ENCODE data around the gene ADCY2. TPM values are rescaled to one million over a fixed set of nuclear protein-coding genes. Genes with fewer than 3 reads are reported as not detected.

Gene ADCY2
- total and polyA plus RNA-seq, 2 experiments from 2014 or later, result 23.8 to 74.9 TPM

DNA sequence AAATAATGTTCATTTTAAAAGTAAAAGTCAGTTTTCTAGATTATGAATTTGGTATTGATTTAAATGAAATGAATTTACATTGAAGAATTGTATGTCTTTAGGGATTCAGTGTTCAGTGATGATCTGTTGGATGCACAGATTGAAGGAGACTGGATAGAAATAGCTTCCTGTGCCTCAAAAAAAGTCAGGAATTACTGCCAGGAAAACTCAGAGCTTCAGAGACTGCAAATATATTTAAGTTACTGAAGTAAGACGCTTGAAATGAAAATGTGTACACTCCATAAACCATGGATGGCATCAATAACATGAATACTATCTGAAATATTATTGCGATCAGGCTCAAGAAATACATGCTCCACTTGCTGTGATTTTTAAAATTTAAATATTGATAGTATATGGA, 60.3 kb downstream of the ADCY2 start (continued):
- TF ChIP-seq, protein P1, sequence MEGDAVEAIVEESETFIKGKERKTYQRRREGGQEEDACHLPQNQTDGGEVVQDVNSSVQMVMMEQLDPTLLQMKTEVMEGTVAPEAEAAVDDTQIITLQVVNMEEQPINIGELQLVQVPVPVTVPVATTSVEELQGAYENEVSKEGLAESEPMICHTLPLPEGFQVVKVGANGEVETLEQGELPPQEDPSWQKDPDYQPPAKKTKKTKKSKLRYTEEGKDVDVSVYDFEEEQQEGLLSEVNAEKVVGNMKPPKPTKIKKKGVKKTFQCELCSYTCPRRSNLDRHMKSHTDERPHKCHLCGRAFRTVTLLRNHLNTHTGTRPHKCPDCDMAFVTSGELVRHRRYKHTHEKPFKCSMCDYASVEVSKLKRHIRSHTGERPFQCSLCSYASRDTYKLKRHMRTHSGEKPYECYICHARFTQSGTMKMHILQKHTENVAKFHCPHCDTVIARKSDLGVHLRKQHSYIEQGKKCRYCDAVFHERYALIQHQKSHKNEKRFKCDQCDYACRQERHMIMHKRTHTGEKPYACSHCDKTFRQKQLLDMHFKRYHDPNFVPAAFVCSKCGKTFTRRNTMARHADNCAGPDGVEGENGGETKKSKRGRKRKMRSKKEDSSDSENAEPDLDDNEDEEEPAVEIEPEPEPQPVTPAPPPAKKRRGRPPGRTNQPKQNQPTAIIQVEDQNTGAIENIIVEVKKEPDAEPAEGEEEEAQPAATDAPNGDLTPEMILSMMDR (conservative IDR thresholded peaks at IDR 0.05; ENCODE audit: low read depth in 2 of 2), result no peak
- TF ChIP-seq POLR2AphosphoS5 (IDR thresholded peaks at IDR 0.05; ENCODE audit: low read depth) (no peak), NANOG (IDR thresholded peaks at IDR 0.05; ENCODE audit: borderline replicate concordance) (no peak), STAT1 (IDR thresholded peaks at IDR 0.05; ENCODE audit: unreplicated experiment) (no peak), CREB1 (CRISPR knock-in tag; IDR thresholded peaks at IDR 0.05; ENCODE audit: low read depth) (no peak), EZH2phosphoT487 (IDR thresholded peaks at IDR 0.05; ENCODE audit: unreplicated experiment) (no peak), JUNB (IDR thresholded peaks at IDR 0.05; ENCODE audit: unreplicated experiment) (no peak), EZH2 (IDR thresholded peaks at IDR 0.05; ENCODE audit: low read depth, unreplicated experiment) (no peak)
- TF ChIP-seq, protein P2, sequence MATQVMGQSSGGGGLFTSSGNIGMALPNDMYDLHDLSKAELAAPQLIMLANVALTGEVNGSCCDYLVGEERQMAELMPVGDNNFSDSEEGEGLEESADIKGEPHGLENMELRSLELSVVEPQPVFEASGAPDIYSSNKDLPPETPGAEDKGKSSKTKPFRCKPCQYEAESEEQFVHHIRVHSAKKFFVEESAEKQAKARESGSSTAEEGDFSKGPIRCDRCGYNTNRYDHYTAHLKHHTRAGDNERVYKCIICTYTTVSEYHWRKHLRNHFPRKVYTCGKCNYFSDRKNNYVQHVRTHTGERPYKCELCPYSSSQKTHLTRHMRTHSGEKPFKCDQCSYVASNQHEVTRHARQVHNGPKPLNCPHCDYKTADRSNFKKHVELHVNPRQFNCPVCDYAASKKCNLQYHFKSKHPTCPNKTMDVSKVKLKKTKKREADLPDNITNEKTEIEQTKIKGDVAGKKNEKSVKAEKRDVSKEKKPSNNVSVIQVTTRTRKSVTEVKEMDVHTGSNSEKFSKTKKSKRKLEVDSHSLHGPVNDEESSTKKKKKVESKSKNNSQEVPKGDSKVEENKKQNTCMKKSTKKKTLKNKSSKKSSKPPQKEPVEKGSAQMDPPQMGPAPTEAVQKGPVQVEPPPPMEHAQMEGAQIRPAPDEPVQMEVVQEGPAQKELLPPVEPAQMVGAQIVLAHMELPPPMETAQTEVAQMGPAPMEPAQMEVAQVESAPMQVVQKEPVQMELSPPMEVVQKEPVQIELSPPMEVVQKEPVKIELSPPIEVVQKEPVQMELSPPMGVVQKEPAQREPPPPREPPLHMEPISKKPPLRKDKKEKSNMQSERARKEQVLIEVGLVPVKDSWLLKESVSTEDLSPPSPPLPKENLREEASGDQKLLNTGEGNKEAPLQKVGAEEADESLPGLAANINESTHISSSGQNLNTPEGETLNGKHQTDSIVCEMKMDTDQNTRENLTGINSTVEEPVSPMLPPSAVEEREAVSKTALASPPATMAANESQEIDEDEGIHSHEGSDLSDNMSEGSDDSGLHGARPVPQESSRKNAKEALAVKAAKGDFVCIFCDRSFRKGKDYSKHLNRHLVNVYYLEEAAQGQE (IDR thresholded peaks at IDR 0.05; ENCODE audit: unreplicated experiment), result no peak

DNA sequence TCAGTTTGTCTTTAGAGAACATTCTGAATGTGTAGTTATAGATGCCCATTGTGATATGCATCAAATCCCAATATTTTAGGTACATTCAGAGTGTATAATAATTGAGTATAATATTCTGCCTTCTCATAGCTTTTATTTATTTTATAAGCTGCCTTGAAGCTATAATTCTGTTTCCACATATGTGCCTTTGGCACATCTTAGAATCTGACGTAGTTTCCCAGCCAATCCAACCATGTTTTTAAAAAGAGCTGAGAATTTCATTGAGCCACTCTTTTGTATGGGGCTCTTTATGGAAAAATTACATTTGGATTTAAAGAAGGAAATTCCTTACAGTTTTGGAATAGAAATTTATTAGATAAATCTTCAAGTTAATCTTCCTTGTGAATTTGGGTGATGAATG, 65.4 kb downstream of the ADCY2 start:
- H3K36me3 ChIP-seq (ENCODE audit: insufficient read depth), result no peaks in the 10 kb centered on the region
- H3F3A ChIP-seq (replicated peaks; ENCODE audit: low read depth), result no peaks in the 10 kb centered on the region
- Mint-ChIP-seq H3K27ac (no peak overlapping the region), H3K36me3 (ENCODE audit: low read depth) (peaks cover 28% of the 10 kb centered on the region; the same call in 2 of the 3 replicates), H3K4me3 (no peak overlapping the region), H3K9me3 (peaks cover 5% of the 10 kb centered on the region; the same call in 2 of the 3 replicates), H3K27me3 (ENCODE audit: insufficient read depth, low read depth, poor library complexity) (peaks cover 6% of the 10 kb centered on the region), H3K4me1 (peaks cover 48% of the 10 kb centered on the region)
- peaks cover 61% of the 10 kb centered on the region for H3K4me1 ChIP-seq (ENCODE audit: insufficient read depth)
- no peak overlapping the region; the same call in 1 of the 2 replicates for H3K27ac ChIP-seq (ENCODE audit: low read depth)
- H3K4me2 ChIP-seq, result no peak overlapping the region
- no peak overlapping the region for H3K4me3 ChIP-seq
- H4K20me1 ChIP-seq (replicated peaks; ENCODE audit: insufficient read depth), result peaks cover 31% of the 10 kb centered on the region
- peaks cover 100% of the 10 kb centered on the region for H3K79me2 ChIP-seq (replicated peaks; ENCODE audit: insufficient read depth)
- no peak overlapping the region for H2AFZ ChIP-seq
- no peak for DNase-seq (ENCODE audit: low spot score)
- no peak for ATAC-seq
- no peaks in the 10 kb centered on the region for H3K9me2 ChIP-seq (ENCODE audit: insufficient read depth)
- H3K27me3 ChIP-seq (ENCODE audit: insufficient read depth), result no peaks in the 10 kb centered on the region
- no peak for TF ChIP-seq NANOG (IDR thresholded peaks at IDR 0.05; ENCODE audit: borderline replicate concordance)
- TF ChIP-seq, protein P3, sequence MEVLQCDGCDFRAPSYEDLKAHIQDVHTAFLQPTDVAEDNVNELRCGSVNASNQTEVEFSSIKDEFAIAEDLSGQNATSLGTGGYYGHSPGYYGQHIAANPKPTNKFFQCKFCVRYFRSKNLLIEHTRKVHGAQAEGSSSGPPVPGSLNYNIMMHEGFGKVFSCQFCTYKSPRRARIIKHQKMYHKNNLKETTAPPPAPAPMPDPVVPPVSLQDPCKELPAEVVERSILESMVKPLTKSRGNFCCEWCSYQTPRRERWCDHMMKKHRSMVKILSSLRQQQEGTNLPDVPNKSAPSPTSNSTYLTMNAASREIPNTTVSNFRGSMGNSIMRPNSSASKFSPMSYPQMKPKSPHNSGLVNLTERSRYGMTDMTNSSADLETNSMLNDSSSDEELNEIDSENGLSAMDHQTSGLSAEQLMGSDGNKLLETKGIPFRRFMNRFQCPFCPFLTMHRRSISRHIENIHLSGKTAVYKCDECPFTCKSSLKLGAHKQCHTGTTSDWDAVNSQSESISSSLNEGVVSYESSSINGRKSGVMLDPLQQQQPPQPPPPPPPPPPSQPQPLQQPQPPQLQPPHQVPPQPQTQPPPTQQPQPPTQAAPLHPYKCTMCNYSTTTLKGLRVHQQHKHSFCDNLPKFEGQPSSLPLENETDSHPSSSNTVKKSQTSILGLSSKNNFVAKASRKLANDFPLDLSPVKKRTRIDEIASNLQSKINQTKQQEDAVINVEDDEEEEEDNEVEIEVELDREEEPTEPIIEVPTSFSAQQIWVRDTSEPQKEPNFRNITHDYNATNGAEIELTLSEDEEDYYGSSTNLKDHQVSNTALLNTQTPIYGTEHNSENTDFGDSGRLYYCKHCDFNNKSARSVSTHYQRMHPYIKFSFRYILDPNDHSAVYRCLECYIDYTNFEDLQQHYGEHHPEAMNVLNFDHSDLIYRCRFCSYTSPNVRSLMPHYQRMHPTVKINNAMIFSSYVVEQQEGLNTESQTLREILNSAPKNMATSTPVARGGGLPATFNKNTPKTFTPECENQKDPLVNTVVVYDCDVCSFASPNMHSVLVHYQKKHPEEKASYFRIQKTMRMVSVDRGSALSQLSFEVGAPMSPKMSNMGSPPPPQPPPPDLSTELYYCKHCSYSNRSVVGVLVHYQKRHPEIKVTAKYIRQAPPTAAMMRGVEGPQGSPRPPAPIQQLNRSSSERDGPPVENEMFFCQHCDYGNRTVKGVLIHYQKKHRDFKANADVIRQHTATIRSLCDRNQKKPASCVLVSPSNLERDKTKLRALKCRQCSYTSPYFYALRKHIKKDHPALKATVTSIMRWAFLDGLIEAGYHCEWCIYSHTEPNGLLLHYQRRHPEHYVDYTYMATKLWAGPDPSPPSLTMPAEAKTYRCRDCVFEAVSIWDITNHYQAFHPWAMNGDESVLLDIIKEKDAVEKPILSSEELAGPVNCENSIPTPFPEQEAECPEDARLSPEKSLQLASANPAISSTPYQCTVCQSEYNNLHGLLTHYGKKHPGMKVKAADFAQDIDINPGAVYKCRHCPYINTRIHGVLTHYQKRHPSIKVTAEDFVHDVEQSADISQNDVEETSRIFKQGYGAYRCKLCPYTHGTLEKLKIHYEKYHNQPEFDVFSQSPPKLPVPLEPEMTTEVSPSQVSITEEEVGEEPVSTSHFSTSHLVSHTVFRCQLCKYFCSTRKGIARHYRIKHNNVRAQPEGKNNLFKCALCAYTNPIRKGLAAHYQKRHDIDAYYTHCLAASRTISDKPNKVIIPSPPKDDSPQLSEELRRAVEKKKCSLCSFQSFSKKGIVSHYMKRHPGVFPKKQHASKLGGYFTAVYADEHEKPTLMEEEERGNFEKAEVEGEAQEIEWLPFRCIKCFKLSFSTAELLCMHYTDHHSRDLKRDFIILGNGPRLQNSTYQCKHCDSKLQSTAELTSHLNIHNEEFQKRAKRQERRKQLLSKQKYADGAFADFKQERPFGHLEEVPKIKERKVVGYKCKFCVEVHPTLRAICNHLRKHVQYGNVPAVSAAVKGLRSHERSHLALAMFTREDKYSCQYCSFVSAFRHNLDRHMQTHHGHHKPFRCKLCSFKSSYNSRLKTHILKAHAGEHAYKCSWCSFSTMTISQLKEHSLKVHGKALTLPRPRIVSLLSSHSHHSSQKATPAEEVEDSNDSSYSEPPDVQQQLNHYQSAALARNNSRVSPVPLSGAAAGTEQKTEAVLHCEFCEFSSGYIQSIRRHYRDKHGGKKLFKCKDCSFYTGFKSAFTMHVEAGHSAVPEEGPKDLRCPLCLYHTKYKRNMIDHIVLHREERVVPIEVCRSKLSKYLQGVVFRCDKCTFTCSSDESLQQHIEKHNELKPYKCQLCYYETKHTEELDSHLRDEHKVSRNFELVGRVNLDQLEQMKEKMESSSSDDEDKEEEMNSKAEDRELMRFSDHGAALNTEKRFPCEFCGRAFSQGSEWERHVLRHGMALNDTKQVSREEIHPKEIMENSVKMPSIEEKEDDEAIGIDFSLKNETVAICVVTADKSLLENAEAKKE (CRISPR knock-in tag; IDR thresholded peaks at IDR 0.05), result no peak
- TF ChIP-seq STAT1 (IDR thresholded peaks at IDR 0.05; ENCODE audit: unreplicated experiment), result no peak
- TF ChIP-seq CREB1 (CRISPR knock-in tag; IDR thresholded peaks at IDR 0.05; ENCODE audit: low read depth), result no peak
- TF ChIP-seq ZNF331 (CRISPR knock-in tag; IDR thresholded peaks at IDR 0.05; ENCODE audit: low read depth), result no peak

All from GM23338 (cell line).